ENCODE measurements around the gene TMPRSS5.
"Not testable (repeated sequence)": the region's sequence is repeated elsewhere in the genome, so short reads cannot be mapped to it uniquely, and the experiment has no call there.

The TMPRSS5 gene

DNA sequence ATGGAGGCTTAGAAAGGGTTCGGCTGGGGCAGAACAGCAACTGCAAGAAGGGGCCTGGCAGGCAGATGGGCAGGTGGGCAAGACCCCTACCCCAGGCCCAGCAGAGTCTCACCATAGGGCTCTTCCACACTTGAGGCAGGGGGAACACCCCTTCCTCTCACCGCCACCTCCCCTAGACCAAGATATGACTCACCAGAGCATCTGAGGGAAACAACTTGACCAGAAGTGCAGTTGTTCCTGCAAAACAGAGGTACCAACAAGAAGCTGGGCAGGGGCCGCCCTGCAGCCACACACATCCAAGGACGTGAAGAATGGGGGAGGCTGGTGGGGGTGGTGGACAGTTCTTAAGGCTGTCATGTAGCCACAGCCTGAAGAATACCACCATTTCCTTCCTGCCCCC is 10.9 kb downstream of the TMPRSS5 start:
- no peak for DNase-seq

- no peak for DNase-seq
These were observed 11.7 kb downstream of the TMPRSS5 start for GRCh38 chr11:113694390-113694789.

GRCh38 chr11:113693030-113693429 is 13.1 kb downstream of the TMPRSS5 start:
- DNase-seq: no peak

DNA sequence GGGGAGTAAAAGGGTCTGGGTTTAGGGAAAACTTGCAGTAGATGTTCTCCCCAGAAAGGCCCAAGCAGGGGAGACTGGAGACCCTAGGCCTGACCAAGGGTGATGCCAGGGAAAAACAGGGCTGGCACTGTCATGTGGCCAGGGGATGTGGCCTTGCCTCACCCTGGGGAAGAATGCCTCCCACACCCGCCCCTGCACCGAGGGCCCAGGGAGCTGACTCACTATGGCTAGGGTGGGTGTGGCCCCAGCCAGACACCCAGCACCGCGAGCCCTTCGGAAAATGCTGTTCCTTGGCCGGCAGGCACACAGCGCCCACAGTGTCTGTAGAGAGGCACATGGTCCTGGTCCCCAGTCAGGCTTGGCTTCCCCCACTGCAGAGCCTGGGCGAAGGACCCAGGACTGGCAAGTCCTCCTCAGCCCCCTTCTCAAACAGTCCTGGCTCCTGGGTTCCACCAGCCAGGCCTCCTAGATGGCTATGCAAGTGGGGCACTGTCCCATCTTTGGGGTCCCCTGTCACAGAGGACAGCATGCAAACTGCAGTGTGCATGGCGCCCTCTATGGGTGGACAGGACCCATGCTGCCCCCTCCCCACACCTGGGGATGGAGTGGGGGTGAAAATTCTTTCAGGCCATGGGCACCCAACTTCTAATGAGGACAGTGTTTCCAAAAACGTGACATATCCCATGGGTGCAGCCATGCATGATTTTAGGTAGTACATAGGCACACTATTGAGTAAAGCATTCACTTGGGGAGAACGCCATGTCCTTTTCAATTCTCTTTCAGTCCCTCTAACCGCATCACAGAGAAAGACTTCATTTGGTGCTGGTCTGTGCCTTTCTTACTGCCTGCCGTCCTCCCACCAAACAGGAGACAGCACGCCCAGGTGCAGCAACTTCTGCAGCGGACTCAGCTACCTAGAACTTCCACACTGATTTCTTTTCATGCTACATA is 15.2 kb downstream of the TMPRSS5 start:
- peak; percentile 65 for DNase-seq

- no peak for DNase-seq
These were observed 16.1 kb downstream of the TMPRSS5 start for GRCh38 chr11:113689768-113690618.

- DNase-seq: no peak
These were observed 20.3 kb downstream of the TMPRSS5 start for GRCh38 chr11:113685654-113686359.

DNA sequence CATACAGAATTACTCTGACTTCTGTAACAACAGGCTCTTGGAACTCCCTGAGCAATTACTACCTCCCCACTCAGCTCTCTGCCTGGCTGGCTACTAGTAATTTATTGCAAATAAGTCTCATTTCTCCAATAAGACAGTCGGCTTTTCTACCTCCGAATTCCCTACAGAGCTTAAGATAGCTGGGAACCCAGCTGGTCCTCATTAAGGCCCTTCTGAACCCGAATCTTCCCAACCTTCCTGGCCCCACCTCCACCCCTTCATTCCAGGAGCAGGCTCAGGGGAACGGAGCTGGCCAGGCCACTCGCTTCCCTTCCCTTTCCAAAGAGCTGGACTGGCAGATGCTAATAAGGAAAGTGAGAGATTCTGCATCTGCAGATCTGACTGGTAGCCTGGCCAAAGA is 21.6 kb downstream of the TMPRSS5 start:
- no peak for DNase-seq

- DNase-seq: no peak
These were observed 22.5 kb downstream of the TMPRSS5 start for GRCh38 chr11:113683481-113684046.

GRCh38 chr11:113681711-113682413 is 24.2 kb downstream of the TMPRSS5 start:
- DNase-seq: no peak

- no peak for DNase-seq
These were observed 24.8 kb downstream of the TMPRSS5 start for GRCh38 chr11:113681282-113681681.

- DNase-seq: no peak
These were observed 28.4 kb downstream of the TMPRSS5 start for GRCh38 chr11:113677685-113678084.

GRCh38 chr11:113675565-113675964 is 30.5 kb downstream of the TMPRSS5 start:
- no peak for DNase-seq

- DNase-seq: peak; percentile 60
These were observed 31.0 kb downstream of the TMPRSS5 start for GRCh38 chr11:113675003-113675561.

DNA sequence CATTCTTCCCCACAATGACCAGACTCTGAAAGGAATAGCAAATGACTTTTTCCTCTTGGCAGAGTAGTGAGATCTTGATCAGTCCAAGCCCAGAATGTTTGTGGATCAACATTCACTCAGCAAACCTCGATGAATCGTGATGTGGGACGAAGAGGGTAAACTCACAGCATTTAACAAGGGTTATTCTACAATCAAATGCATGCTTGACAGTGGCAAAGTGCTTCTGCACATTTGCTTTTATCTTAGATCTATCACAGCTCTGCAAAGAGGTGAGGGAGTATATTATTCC is 31.8 kb downstream of the TMPRSS5 start:
- no peak for DNase-seq

GRCh38 chr11:113673550-113674396 is 32.3 kb downstream of the TMPRSS5 start:
- no peak for DNase-seq

- not testable (repeated sequence) for DNase-seq
These were observed 34.2 kb downstream of the TMPRSS5 start for GRCh38 chr11:113671914-113672313.

GRCh38 chr11:113670831-113671215 is 35.3 kb downstream of the TMPRSS5 start:
- DNase-seq: no peak

- DNase-seq: no peak
These were observed 35.8 kb downstream of the TMPRSS5 start for GRCh38 chr11:113670149-113670830.

- no peak for DNase-seq
These were observed 37.9 kb downstream of the TMPRSS5 start for GRCh38 chr11:113668255-113668654.

DNA sequence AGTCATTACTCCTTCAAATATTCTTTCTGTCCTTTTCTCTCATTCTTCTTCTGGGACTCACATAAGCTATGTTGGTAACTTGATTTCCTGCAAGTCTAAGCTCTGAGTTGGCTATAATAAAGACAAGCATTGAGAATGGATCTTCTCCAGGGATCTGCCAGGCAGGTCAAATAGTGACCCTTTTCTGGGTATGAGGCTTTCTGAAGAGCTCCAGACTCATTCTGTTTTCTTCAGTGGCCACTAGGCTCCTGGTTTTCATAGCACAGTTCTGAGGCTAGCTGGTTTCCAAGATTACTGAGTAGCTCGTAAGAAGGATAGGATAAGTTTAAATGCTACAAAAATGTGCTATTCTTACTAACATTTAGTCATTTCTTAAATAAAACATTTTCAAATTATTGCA is 38.3 kb downstream of the TMPRSS5 start:
- DNase-seq: no peak

All from activated CD8-positive, alpha-beta memory T cell treated with anti-CD3 and anti-CD28 coated beads, Interleukin-2, amount 50 U/mL, for 48 hours (primary cell).